GM18907 (cell line): ENCODE data around the gene HAP1.
A peak's percentile ranks its signal among the peaks of the same experiment; 100 is the strongest.
"Not testable (repeated sequence)": the region's sequence is repeated elsewhere in the genome, so short reads cannot be mapped to it uniquely, and the experiment has no call there.

Source experiments
- ATAC-seq: cut with Tn5 transposase; IDR thresholded peaks from one replicate; pipeline ENCODE4 v1.9.1; 2021; ENCODE audit warnings: mild to moderate bottlenecking, moderate library complexity; ENCODE audit not compliant: unreplicated experiment

The HAP1 gene

GRCh38 chr17:41692722-41693521 is 41.5 kb downstream of the HAP1 start:
- no peak for ATAC-seq

- ATAC-seq = no peak
Observed at GRCh38 chr17:41691031-41691777, 43.2 kb downstream of the HAP1 start.

DNA sequence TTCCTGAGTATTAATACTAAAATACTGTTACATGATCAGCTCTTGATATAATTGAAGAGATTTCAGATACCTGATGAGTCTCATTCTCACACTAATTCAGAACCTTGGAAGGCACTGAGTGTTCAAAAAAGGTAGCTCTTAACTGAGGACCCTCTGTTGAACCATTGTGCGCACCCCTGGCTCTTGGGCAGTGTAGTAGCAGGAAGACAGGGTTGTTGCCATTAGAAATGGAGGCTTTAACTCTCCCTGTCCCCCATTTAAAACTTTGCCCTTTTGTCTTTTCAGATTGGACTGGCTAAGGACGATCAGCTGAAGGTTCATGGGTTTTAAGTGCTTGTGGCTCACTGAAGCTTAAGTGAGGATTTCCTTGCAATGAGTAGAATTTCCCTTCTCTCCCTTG is 43.9 kb downstream of the HAP1 start:
- ATAC-seq = no peak

GRCh38 chr17:41689497-41690299 is 44.7 kb downstream of the HAP1 start:
- ATAC-seq = no peak

DNA sequence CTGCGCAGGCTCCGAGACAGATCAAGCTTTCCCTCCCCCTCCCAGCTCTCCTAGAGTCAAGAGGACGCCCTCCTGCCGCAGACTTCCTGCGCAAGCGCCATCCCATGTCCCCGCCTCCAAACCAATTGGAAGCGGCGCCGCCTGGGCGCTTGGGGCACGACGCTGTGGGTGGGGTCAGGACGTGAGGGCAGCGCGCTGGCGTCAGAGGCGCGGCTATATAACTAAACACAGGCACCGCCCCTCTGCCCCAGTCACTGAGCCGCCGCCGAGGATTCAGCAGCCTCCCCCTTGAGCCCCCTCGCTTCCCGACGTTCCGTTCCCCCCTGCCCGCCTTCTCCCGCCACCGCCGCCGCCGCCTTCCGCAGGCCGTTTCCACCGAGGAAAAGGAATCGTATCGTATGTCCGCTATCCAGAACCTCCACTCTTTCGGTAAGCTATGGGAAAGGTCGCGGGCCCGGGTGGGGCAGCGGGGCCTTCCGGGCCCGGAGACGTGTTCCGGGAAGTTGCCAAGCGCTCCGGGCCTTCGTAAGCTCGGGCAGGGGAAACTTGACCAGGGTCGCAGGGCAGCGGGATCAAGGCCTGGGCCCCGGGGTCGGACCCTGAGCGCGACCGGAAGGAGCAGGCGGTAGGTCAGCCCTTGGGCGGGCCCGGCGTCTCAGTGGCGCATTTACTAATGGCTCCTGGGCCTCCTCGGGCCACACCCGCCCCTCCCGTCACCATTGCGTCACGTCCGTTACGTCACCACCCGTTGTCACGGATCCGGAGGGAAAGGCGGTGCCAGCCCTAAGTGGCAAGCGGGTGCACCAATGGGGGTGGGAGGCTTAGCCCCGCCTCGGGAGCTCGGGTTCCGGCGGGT is 45.6 kb downstream of the HAP1 start, which contains the start of gene EIF1:
EIF1 (plus strand) TSS at position 245 of the 856 bp plus-strand sequence; CDS start at position 399, 154 bp downstream.
- ATAC-seq = peak; percentile 70

GRCh38 chr17:41687828-41688640 is 46.4 kb downstream of the HAP1 start:
- peak; percentile 8 for ATAC-seq

DNA sequence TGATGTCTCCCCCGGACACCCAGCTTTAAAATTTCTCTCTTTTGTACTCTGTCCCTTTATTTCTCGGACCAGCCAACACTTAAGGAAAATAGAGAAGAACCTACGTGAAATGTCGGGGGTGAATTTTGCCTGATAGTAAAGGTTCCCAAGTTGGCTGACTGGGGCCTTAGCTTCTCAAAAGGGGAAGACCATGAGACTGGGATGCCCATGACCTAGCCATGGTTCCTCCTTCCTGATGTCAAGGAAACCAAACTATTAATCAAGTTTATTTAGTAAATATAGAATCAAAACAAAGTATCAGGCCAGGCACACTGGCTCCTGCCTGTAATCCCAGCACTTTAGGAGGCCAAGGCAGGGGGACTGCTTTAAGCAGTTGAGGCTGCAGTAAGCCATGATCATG is 48.2 kb downstream of the HAP1 start:
- no peak for ATAC-seq

DNA sequence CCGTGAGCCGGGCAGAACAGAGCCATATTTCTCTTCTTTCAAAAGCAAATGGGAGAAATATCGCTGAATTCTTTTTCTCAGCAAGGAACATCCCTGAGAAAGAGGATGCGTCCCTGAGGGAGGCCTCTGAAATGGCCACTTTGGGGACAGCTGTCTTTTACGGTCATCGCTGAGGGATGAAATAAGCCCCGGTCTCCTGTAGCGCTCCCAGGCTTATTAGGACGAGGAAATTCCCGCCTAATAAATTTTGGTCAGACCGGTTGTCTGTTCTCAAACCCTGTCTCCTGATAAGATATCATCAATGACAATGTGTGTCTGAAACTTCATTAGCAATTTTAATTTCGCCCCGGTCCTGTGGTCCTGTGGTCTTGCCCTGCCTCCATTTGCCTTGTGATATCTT is 48.7 kb downstream of the HAP1 start:
- not testable (repeated sequence) for ATAC-seq

GRCh38 chr17:41684035-41684434 is 50.4 kb downstream of the HAP1 start:
- ATAC-seq = no peak

DNA sequence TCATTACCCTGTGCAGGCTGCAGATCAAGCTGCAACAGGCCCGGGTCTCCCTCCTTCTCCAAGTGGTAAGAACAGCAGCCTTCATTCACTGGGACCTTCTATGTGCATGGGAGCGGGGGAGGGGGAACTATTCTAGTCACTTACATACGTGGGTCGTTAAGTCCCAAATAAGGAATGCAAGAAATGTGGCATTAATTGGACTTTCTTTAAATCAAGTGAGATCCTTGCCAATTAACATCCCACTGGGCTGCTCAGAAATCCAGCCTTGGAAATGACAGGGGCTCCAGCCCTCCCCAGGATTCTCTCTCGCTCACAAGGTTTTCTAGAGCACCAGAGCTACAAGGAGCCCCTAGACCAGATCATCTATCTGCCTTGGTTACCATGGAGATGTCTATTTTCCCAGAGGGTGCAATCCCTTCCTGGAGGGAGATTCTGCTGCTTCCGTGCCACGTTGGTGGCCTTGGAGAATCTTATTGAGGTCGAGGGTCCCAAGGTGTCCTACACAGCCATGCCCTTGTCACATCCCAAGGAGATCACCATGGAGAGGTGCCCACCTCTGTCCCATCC is 50.9 kb downstream of the HAP1 start:
- no peak for ATAC-seq

- ATAC-seq = no peak
Observed at GRCh38 chr17:41682631-41683030, 51.8 kb downstream of the HAP1 start.

DNA sequence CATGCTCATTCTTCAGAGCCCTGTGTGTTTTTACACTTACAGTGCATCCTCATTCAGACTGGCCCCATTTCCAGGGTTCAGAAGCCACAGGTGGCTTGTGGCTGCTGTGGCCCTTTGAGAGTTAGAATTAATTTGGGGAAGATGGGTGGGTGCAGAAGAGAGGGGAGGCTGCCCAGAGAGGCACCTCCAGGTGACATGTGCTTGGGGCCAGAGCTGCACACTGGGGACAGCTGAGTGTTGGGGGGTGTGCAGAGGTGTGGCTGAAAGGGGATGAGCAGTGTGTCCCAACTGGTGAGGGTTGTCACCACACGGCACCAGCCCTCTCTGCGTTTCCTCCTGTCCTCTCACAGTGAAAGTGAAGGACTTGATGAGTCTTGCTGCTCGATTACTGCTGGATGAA is 52.7 kb downstream of the HAP1 start:
- ATAC-seq = no peak

DNA sequence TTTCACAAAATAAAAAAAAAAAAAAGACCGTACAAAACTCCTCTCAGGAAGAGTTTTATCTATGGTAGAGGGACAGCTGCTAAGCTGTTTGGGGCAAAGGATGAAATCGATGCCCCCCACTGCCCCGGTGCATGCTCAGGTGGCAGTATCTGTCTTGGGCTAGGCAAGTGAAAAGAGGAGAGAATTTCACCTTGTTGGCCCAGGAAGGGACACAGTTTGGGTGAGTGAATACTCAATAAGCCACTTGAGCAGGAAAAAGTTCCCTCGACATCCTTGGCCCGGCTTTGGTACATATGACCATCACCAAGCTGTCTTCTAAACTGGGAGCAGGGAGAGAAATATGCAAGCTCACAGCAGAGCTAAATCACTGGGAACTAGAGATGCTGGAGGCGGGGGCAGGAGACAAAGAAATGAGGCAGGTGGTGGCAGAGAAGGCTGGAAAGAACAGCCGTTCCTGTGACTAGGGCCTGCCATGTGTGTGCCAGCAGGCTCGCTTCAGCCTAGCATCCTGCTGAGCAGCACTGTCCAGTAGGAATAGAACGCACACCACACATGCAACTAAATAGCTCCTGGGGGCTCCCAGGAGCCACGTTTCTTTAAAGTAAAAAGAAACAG is 53.9 kb downstream of the HAP1 start:
- no peak for ATAC-seq

GRCh38 chr17:41679740-41680425 is 54.6 kb downstream of the HAP1 start:
- no peak for ATAC-seq

DNA sequence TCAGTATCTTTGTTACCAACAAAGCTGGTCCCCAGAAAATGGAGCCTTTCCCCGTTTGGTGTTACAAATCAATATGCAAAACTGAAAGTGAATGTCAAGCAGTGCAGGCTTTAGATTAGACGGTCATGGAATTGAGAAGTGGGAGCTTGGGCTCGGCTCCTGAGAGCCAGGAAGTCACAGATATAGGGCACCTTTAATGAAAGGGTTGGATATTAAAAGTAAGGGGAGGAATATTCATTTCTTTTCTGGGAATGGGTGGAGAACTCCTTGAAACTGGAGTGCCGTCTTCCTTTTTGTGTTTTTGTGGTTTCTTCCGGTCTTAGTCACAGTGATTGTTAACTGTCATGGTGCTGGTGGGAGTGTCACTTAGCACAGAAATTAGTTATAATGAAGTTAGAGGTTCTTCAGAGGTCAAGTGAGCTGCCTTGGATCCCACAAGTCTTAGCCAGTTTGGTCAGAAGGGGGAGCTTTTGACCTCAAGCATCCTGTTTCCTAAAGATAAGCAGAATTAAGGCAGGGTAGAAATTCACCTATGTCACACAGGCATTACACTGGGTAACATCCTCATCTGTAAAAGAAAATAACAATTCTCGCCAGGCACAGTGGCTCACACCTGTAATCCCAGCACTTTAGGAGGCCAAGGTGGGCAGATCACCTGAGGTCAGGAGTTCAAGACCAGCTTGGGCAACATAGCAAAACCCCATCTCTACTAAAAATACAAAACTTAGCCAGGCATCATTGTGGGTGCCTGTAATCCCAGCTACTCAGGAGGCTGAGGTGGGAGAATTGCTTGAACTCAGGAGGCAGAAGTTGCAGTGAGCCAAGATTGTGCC is 55.3 kb downstream of the HAP1 start:
- ATAC-seq = peak; percentile 70

DNA sequence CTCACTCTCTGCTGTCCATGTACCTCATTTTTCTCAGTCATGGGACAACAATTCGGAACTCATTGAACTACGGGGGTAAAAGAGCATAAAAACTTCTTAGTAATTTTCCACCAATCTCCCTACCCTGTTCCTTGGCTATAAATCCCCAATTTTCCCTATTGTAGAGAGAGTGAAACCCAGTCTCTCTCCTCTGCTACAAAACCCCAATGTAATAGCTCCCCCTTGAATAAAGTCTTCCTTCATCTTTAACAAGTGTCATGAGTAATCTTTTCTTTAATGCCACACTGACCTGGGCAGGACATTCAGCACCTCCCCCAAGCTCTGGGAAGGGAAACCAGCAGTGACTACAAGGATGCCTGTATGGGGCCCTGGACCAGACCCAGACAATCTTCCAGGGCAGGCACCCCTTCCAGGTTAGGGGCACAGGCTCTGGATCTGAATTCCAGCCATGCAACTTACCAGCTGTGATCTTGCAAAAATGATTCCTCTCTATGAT is 56.0 kb downstream of the HAP1 start:
- ATAC-seq = peak; percentile 26

GRCh38 chr17:41676058-41676419 is 58.4 kb downstream of the HAP1 start:
- peak; percentile 6 for ATAC-seq
